Stimulated activated CD4-positive, alpha-beta T cell treated with anti-CD3 and anti-CD28 coated beads, Interleukin-12 subunit alpha, Interleukin-12 subunit beta, amount 100 ng/mL, for 4 hours (primary cell): ENCODE results near the gene MAGEA3.
"Not testable (repeated sequence)": the region's sequence is repeated elsewhere in the genome, so short reads cannot be mapped to it uniquely, and the experiment has no call there.

ENCODE experiments used
- DNase-seq: peaks from one replicate; pipeline ENCODE4 v3.0.0-alpha.2; 2020

The MAGEA3 gene

DNA sequence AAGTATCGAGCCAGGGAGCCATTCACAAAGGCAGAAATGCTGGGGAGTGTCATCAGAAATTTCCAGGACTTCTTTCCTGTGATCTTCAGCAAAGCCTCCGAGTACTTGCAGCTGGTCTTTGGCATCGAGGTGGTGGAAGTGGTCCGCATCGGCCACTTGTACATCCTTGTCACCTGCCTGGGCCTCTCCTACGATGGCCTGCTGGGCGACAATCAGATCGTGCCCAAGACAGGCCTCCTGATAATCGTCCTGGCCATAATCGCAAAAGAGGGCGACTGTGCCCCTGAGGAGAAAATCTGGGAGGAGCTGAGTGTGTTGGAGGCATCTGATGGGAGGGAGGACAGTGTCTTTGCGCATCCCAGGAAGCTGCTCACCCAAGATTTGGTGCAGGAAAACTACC lies 37.9 kb downstream of the MAGEA3 start:
- not testable (repeated sequence) for DNase-seq

GRCh38 chrX:152738560-152738959 lies 40.0 kb downstream of the MAGEA3 start:
- DNase-seq, result no peak
